Thymus (tissue), 11 donors: Measurements from ENCODE around the gene ABHD4. TPM values are rescaled to one million over a fixed set of nuclear protein-coding genes. Genes with fewer than 3 reads are reported as not detected.
A peak's percentile ranks its signal among the peaks of the same experiment; 100 is the strongest.
"Not testable (repeated sequence)": the region's sequence is repeated elsewhere in the genome, so short reads cannot be mapped to it uniquely, and the experiment has no call there.

Experiments
- DNase-seq, 9 donors: peaks; one replicate each; pipeline ENCODE4 v3.0.0-alpha.2; 2013; ENCODE audit warnings: low spot score in 9 of 9, low read depth in 6 of 9, missing footprints in 1 of 9
- H3K27ac ChIP-seq, 2 donors: one replicate each; pipeline ENCODE4 v1.5.1; 2013; ENCODE audit warnings: control low read depth in 1 of 2, low read depth in 1 of 2, low read length in 1 of 2, mild to moderate bottlenecking in 1 of 2, moderate library complexity in 1 of 2
- H3K27me3 ChIP-seq, 2 donors: one replicate each; pipeline ENCODE4 v1.5.1; 2013; ENCODE audit warnings: low read length in 1 of 2; ENCODE audit not compliant: control insufficient read depth in 2 of 2, insufficient read depth in 1 of 2
- H3K36me3 ChIP-seq, 2 donors: one replicate each; pipeline ENCODE4 v1.5.1; 2013; ENCODE audit warnings: low read length in 1 of 2, mild to moderate bottlenecking in 1 of 2, moderate library complexity in 1 of 2; ENCODE audit not compliant: control insufficient read depth in 2 of 2, insufficient read depth in 2 of 2
- H3K4me1 ChIP-seq, 2 donors: one replicate each; pipeline ENCODE4 v1.5.1; 2013; ENCODE audit warnings: low read length in 2 of 2; ENCODE audit not compliant: control insufficient read depth in 2 of 2, insufficient read depth in 2 of 2
- H3K4me3 ChIP-seq, 2 donors: one replicate each; pipeline ENCODE4 v1.5.1; 2013; ENCODE audit warnings: low read length in 2 of 2, control low read depth in 1 of 2, mild to moderate bottlenecking in 1 of 2
- H3K9me3 ChIP-seq, 2 donors: one replicate each; pipeline ENCODE4 v1.5.1; 2013; ENCODE audit warnings: low read length in 1 of 2, mild to moderate bottlenecking in 1 of 2; ENCODE audit not compliant: control insufficient read depth in 2 of 2, insufficient read depth in 1 of 2
- WGBS: extraction: QIAGEN DNeasy Blood & Tissue Kit; methylation state at CpG from one replicate; pipeline ENCODE4 v1.1.7; 2013; 5-methylcytosine and 5-hydroxymethylcytosine counted together
- polyA plus RNA-seq: library from polyadenylated mRNA; stranded (reverse); fragments of 200-250 nt; gene quantifications from one replicate; pipeline ENCODE4 v1.2.3, GENCODE V29; 2013
- total RNA-seq: library from RNA; stranded (reverse); fragments of 120-200 nt; gene quantifications from one replicate; pipeline ENCODE4 v1.2.4, GENCODE V29; 2013
- donor health status: healthy.

The ABHD4 gene
- total and polyA plus RNA-seq, 2 donors, result 3.4 to 9.3 TPM

DNA sequence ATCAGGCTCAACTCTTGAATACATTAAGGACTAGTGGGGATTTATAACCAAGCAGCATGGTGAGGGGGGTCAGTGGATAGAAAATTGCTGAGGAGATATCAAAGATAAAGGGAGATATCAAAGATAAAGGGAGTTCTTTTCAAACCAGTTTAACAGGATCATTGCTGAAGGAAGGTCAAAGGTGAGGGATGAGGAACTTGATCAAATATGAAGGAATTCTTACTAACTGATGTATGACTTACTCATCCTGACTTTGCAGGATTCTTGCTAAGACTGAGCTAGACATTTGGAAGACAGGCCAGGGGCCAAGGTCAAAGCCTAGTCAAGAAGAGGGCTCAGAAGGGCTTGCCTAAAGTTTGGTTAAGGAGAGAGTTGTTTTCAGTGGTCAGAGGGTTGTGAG lies 4.8 kb downstream of the ABHD4 start:
- peaks cover 30 to 35% of the 10 kb centered on the region in 2 donors for H3K4me1 ChIP-seq
- H3K4me3 ChIP-seq, result no peak overlapping the region
- peaks cover 8 to 29% of the 10 kb centered on the region in 2 donors for H3K27me3 ChIP-seq
- H3K27ac ChIP-seq, result no peak overlapping the region
- peaks cover 0 to 7% of the 10 kb centered on the region in 2 donors for H3K36me3 ChIP-seq
- H3K9me3 ChIP-seq, result no peaks in the 10 kb centered on the region
- no peak for DNase-seq

DNA sequence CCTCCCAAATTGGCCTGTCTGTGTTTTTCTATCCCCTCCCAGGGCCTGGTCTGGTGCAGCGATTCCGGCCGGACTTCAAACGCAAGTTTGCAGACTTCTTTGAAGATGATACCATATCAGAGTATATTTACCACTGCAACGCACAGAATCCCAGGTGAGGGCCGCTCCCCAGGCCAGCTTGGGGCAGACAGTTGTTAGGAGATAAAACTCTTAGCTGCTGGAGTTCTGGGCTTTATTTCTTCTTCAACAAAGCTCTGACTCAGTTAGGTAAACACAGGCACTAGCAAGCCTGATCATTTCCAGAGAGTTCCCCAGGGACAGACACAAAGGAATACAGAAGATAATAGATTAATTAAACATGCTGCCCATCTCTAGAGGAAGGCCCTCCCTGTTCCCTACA lies 8.3 kb downstream of the ABHD4 start:
- Histone ChIP-seq H3K9me3 (no peaks in the 10 kb centered on the region), H3K4me3 (no peak overlapping the region), H3K36me3 (peaks cover 0 to 16% of the 10 kb centered on the region in 2 donors), H3K27ac (no peak overlapping the region), H3K27me3 (peaks cover 0 to 2% of the 10 kb centered on the region in 2 donors), H3K4me1 (peaks cover 12% of the 10 kb centered on the region in 2 donors)
- WGBS, result 96% methylated on average over 6 of the region's 6 CpGs
- DNase-seq, result no peak

DNA sequence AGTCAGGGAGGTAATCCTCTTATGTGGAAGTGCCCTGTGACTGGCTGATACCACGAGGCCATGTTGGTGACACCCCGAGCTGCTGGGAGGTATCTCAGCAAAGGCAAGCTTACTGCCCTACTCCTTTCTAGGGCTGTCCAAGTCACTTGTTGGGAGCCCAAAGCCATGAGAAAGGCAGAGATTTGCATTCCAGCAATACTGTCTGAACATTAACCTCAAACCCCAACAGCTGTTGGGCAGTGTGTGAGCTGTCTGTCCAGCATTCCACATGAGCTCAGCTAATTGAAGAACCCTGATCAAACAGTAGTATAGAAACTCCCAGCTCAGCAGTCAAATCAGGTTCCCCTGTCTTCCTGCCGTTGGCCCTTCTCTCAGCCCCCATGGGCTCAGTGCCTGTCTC lies 9.2 kb downstream of the ABHD4 start:
- H3K27ac ChIP-seq, result no peak overlapping the region
- H3K4me1 ChIP-seq, result peaks cover 3% of the 10 kb centered on the region in 2 donors
- DNase-seq, result no peak
- peaks cover 0 to under 1% of the 10 kb centered on the region in 2 donors for H3K27me3 ChIP-seq
- peaks cover 0 to 16% of the 10 kb centered on the region in 2 donors for H3K36me3 ChIP-seq
- H3K9me3 ChIP-seq, result no peaks in the 10 kb centered on the region
- WGBS, result 96% methylated on average over 3 of the region's 3 CpGs
- no peak overlapping the region for H3K4me3 ChIP-seq

DNA sequence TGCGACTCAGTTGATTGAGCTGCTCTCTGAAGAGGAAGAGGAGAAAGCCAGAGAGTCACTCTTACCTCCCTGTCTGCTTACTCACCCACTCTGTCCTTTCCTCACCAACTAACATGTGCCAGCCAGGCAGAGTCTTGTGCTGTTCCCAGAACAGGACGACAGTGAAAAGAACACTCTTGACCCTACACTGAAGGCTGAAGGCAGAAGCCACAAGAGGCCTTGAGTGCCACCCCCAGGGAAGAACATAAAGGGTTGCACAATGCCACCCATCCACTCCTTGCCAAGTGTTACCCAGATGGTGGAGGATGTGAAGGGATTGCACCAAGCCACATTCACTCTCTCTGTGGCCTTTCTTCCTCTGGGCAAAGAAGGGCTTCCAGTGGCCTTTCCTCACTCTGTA lies 12.8 kb downstream of the ABHD4 start:
- Histone ChIP-seq H3K9me3 (no peaks in the 10 kb centered on the region), H3K27ac (no peak overlapping the region), H3K4me3 (no peak overlapping the region), H3K36me3 (peaks cover 0 to 12% of the 10 kb centered on the region in 2 donors), H3K27me3 (no peaks in the 10 kb centered on the region), H3K4me1 (no peaks in the 10 kb centered on the region)
- DNase-seq, result no peak
- WGBS, result 98% methylated on average over 2 of the region's 2 CpGs

GRCh38 chr14:22613106-22613695 lies 15.1 kb downstream of the ABHD4 start:
- Histone ChIP-seq H3K4me1 (no peaks in the 10 kb centered on the region), H3K27me3 (no peaks in the 10 kb centered on the region), H3K9me3 (no peaks in the 10 kb centered on the region), H3K36me3 (peaks cover 0 to 7% of the 10 kb centered on the region in 2 donors), H3K27ac (peak overlapping the region in 1 of 2 donors; percentile 31), H3K4me3 (no peak overlapping the region)
- no peak for DNase-seq
- WGBS, result 77% methylated on average over 2 of the region's 2 CpGs

- no peak for DNase-seq
- Histone ChIP-seq H3K36me3 (peaks cover 0 to 5% of the 10 kb centered on the region in 2 donors), H3K4me1 (no peaks in the 10 kb centered on the region), H3K9me3 (no peaks in the 10 kb centered on the region), H3K27ac (no peak overlapping the region), H3K27me3 (no peaks in the 10 kb centered on the region), H3K4me3 (no peak overlapping the region)
- 94% methylated on average over 3 of the region's 3 CpGs for WGBS
Measured at GRCh38 chr14:22613736-22614239, 15.7 kb downstream of the ABHD4 start.

DNA sequence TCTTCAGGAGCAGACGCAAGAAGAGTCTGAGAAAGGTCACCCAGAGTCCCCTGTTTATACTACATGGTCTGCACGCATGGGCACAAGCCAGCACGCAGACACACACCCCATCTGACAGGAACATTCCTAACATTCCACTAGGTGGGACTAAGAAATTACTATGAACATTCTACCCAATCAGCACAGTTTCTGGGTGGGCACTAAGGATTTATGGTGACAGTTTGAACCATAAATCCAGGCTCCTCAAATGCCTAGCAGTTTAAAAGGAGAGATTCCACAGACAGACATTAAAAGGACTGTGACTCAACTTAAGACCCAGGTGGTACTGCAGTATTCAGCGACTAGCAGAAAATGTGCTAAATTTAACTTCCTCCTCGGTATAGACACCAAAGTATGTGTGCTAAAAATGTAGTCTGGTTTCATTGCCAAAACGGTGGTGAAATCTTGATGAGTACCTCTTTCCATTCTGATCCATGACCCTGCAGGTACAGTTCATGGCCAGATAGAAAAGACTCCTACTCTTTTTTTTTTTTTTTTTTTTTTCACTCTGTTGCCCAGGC lies 16.2 kb downstream of the ABHD4 start:
- Histone ChIP-seq H3K27ac (no peak overlapping the region), H3K9me3 (no peaks in the 10 kb centered on the region), H3K27me3 (no peaks in the 10 kb centered on the region), H3K36me3 (peaks cover 0 to 5% of the 10 kb centered on the region in 2 donors), H3K4me1 (no peaks in the 10 kb centered on the region), H3K4me3 (no peak overlapping the region)
- 48% methylated on average over 6 of the region's 6 CpGs for WGBS
- no peak for DNase-seq

- not testable (repeated sequence) for H3K9me3 ChIP-seq, H3K27ac ChIP-seq, H3K36me3 ChIP-seq, H3K4me3 ChIP-seq, H3K27me3 ChIP-seq, H3K4me1 ChIP-seq, DNase-seq
- WGBS, result 96% methylated on average over 2 of the region's 2 CpGs
Measured at GRCh38 chr14:22615765-22616164, 17.7 kb downstream of the ABHD4 start.

DNA sequence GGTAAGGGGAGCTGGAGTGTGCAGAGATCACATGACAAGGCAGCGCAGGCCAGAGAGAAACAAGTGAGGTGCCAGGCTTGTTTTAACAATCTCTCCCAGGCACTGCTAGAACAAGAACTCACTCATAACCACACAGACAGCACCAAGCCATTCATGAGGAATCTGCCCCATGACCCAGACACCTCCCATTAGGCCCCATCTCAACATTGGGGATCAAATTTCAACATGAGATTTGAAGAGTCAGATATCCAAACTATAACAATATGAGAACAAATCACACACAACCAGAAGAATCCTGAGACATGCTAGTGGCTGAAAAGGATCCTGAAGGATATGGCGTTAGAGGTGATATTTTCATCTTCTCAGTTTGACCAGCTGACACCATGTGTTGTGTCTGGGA lies 24.2 kb downstream of the ABHD4 start:
- H3K4me1 ChIP-seq, result no peaks in the 10 kb centered on the region
- H3K4me3 ChIP-seq, result no peak overlapping the region
- no peak overlapping the region for H3K27ac ChIP-seq
- no peak for DNase-seq
- H3K27me3 ChIP-seq, result no peaks in the 10 kb centered on the region
- no peaks in the 10 kb centered on the region for H3K9me3 ChIP-seq
- H3K36me3 ChIP-seq, result no peaks in the 10 kb centered on the region
- 95% methylated on average over 2 of the region's 2 CpGs for WGBS
